ENCODE measurements around the gene SUMF1.

The SUMF1 gene

DNA sequence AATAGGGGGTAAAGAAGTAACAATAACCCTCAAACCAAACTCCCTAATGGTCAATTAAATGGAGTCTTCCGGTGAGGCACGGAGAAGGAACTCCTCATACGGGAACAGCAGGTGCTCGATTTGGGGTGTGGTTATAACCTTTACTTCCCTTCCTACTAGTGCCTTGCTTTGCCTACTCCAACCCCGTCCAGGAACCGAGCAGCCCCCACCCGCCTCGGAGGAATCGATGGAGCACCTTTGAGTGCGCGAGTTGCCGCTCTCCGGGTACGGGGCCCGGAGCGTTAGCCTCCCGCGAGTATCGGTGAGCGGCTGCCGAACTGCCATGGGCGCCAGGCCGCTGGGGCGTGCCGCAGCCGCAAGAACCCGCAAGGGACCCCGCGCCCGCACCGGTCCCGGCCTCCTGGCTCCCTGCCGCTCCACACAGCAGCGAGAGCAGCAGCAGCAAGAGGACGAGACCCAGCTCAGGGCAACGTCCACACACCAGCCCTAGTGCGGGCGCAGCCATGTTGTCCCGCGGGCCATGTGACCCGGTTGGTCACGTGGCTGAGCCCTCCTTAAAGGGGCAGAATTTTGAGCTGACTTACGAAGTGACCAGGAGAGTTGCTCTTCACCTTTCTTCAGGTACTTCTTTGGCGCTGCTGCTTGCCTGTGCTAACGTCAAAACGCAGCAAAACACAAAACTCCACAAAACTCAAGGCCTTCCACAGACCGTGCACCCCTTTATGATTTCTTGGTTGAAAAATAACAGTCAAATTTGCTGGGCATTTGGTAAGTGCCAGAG, at the start of gene SUMF1:
SUMF1 (minus strand) TSS at position 529 of the 781 bp plus-strand sequence; CDS start at position 505, 24 bp downstream.
- TF ChIP-seq NFIC (IDR thresholded peaks at IDR 0.05): no peak
- peak; percentile 57; the same call in 1 of the 2 replicates for TF ChIP-seq TCF12 (IDR thresholded peaks at IDR 0.05; ENCODE audit: low read depth)
- TF ChIP-seq, protein P1, sequence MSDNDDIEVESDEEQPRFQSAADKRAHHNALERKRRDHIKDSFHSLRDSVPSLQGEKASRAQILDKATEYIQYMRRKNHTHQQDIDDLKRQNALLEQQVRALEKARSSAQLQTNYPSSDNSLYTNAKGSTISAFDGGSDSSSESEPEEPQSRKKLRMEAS (IDR thresholded peaks at IDR 0.05): peak; percentile 86
- peak; percentile 80 for TF ChIP-seq TAF1 (IDR thresholded peaks at IDR 0.05; ENCODE audit: low read depth)
- TF ChIP-seq, protein P2, sequence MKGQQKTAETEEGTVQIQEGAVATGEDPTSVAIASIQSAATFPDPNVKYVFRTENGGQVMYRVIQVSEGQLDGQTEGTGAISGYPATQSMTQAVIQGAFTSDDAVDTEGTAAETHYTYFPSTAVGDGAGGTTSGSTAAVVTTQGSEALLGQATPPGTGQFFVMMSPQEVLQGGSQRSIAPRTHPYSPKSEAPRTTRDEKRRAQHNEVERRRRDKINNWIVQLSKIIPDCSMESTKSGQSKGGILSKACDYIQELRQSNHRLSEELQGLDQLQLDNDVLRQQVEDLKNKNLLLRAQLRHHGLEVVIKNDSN (IDR thresholded peaks at IDR 0.05): peak; percentile 100
- TF ChIP-seq ZBTB7A (IDR thresholded peaks at IDR 0.05; ENCODE audit: low read depth): no peak
- TF ChIP-seq YY1 (IDR thresholded peaks at IDR 0.05; ENCODE audit: low read depth): peak; percentile 97

DNA sequence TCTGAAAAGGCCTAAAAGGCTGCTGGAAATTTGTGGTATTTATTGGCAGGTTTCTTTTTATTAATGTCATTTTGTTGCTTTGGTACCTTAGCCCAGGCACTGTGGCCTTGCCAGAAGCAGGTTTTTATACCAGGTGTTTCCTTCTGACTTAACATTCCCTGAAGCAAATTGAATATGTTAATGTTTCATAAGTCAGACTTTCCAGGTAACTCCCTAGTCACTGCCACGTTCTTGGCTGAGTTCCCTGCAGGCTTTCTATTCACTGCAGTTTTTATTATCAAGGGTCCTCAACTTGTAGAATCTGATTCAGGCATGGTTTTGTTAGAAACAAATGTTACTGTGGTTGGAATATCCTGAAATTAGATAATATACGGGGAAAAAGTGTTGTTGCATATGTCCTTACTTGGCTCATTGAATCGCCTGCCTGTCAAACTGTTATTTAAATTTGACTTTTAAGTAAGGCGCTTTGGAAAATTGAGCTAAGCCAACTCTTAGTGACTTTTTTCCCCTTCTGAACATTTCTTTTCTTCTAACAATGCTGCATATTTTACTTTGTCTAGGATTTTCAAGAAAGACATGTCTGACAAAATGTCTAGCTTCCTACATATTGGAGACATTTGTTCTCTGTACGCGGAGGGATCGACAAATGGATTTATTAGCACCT, 49.0 kb upstream of the SUMF1 start:
- TF ChIP-seq TEAD4 (IDR thresholded peaks at IDR 0.05): no peak
- TF ChIP-seq NFIC (IDR thresholded peaks at IDR 0.05): no peak
- no peak for TF ChIP-seq YY1 (IDR thresholded peaks at IDR 0.05; ENCODE audit: low read depth)
- TF ChIP-seq, protein P1 (IDR thresholded peaks at IDR 0.05): no peak
- TF ChIP-seq, protein P2 (IDR thresholded peaks at IDR 0.05): no peak
- no peak for TF ChIP-seq FOXM1 (IDR thresholded peaks at IDR 0.05; ENCODE audit: borderline replicate concordance, low read depth)
- TF ChIP-seq CEBPB (IDR thresholded peaks at IDR 0.05): no peak
- TF ChIP-seq CREB1 (IDR thresholded peaks at IDR 0.05; ENCODE audit: low read depth): no peak
- no peak for TF ChIP-seq TCF12 (IDR thresholded peaks at IDR 0.05; ENCODE audit: low read depth)
- TF ChIP-seq EGR1 (IDR thresholded peaks at IDR 0.05): no peak
- TF ChIP-seq EP300 (IDR thresholded peaks at IDR 0.05; ENCODE audit: borderline replicate concordance): no peak
- TF ChIP-seq, protein P3, sequence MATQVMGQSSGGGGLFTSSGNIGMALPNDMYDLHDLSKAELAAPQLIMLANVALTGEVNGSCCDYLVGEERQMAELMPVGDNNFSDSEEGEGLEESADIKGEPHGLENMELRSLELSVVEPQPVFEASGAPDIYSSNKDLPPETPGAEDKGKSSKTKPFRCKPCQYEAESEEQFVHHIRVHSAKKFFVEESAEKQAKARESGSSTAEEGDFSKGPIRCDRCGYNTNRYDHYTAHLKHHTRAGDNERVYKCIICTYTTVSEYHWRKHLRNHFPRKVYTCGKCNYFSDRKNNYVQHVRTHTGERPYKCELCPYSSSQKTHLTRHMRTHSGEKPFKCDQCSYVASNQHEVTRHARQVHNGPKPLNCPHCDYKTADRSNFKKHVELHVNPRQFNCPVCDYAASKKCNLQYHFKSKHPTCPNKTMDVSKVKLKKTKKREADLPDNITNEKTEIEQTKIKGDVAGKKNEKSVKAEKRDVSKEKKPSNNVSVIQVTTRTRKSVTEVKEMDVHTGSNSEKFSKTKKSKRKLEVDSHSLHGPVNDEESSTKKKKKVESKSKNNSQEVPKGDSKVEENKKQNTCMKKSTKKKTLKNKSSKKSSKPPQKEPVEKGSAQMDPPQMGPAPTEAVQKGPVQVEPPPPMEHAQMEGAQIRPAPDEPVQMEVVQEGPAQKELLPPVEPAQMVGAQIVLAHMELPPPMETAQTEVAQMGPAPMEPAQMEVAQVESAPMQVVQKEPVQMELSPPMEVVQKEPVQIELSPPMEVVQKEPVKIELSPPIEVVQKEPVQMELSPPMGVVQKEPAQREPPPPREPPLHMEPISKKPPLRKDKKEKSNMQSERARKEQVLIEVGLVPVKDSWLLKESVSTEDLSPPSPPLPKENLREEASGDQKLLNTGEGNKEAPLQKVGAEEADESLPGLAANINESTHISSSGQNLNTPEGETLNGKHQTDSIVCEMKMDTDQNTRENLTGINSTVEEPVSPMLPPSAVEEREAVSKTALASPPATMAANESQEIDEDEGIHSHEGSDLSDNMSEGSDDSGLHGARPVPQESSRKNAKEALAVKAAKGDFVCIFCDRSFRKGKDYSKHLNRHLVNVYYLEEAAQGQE (IDR thresholded peaks at IDR 0.05; ENCODE audit: low read depth): no peak
- no peak for TF ChIP-seq TAF1 (IDR thresholded peaks at IDR 0.05; ENCODE audit: low read depth)
- TF ChIP-seq ZBTB7A (IDR thresholded peaks at IDR 0.05; ENCODE audit: low read depth): no peak
- TF ChIP-seq RAD21 (IDR thresholded peaks at IDR 0.05; ENCODE audit: low read depth): no peak

DNA sequence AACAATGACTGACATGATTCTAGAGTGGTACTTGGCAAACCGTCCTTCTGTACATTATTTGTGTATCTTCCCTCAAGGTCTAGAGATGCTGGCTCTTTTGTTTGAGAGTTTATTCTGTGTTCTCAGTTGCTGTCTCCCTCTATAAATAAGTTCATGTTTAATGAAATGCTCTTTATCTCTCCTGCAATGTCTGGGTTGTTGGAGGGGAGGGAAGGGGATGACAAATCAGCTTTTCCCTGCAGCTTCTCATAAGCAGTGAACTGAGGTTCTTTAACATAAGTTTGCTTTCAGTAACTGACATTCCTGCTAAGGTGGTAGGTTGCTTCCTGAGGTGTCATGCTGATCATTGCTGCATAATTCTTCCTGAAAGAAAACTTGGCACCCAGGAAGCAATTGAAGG, 47.8 kb upstream of the SUMF1 start:
- no peak for TF ChIP-seq FOXM1 (IDR thresholded peaks at IDR 0.05; ENCODE audit: borderline replicate concordance, low read depth)
- no peak for TF ChIP-seq TEAD4 (IDR thresholded peaks at IDR 0.05)
- TF ChIP-seq EP300 (IDR thresholded peaks at IDR 0.05; ENCODE audit: borderline replicate concordance): no peak
- TF ChIP-seq, protein P3 (IDR thresholded peaks at IDR 0.05; ENCODE audit: low read depth): no peak

DNA sequence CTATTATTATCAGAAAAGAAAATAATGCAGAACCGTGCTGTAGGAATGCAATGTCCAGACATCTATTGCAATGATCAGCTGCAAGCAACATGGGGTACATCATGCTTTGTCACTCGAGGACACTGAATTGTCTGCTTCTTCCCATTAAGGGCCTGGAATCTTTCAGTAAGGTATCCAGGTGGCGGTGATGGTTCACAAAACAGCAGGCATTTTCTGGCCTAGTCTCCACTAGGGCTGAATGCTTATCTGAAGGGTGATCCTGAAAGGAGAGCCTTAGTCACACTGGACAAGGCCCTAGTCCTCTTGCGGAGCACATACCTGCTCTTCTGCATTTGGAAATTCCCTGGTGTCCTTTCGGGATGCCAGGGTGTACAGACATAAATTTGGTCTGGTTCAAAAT, 47.3 kb upstream of the SUMF1 start:
- TF ChIP-seq ZBTB7A (IDR thresholded peaks at IDR 0.05; ENCODE audit: low read depth): no peak
- no peak for TF ChIP-seq TAF1 (IDR thresholded peaks at IDR 0.05; ENCODE audit: low read depth)
- no peak for TF ChIP-seq CEBPB (IDR thresholded peaks at IDR 0.05)
- no peak for TF ChIP-seq YY1 (IDR thresholded peaks at IDR 0.05; ENCODE audit: low read depth)
- no peak for TF ChIP-seq CREB1 (IDR thresholded peaks at IDR 0.05; ENCODE audit: low read depth)
- no peak for TF ChIP-seq TEAD4 (IDR thresholded peaks at IDR 0.05)
- TF ChIP-seq, protein P1 (IDR thresholded peaks at IDR 0.05): no peak
- TF ChIP-seq EGR1 (IDR thresholded peaks at IDR 0.05): no peak
- TF ChIP-seq, protein P2 (IDR thresholded peaks at IDR 0.05): no peak
- TF ChIP-seq TCF12 (IDR thresholded peaks at IDR 0.05; ENCODE audit: low read depth): no peak
- TF ChIP-seq RAD21 (IDR thresholded peaks at IDR 0.05; ENCODE audit: low read depth): no peak
- no peak for TF ChIP-seq EP300 (IDR thresholded peaks at IDR 0.05; ENCODE audit: borderline replicate concordance)
- no peak for TF ChIP-seq FOXM1 (IDR thresholded peaks at IDR 0.05; ENCODE audit: borderline replicate concordance, low read depth)
- no peak for TF ChIP-seq NFIC (IDR thresholded peaks at IDR 0.05)

Data from Ishikawa (cell line).